ENCODE measurements around the gene NAV3. TPM values are rescaled to one million over a fixed set of nuclear protein-coding genes. Genes with fewer than 3 reads are reported as not detected.

The NAV3 gene
- total RNA-seq, 1 experiment from 2014 or later = 3.0 TPM

DNA sequence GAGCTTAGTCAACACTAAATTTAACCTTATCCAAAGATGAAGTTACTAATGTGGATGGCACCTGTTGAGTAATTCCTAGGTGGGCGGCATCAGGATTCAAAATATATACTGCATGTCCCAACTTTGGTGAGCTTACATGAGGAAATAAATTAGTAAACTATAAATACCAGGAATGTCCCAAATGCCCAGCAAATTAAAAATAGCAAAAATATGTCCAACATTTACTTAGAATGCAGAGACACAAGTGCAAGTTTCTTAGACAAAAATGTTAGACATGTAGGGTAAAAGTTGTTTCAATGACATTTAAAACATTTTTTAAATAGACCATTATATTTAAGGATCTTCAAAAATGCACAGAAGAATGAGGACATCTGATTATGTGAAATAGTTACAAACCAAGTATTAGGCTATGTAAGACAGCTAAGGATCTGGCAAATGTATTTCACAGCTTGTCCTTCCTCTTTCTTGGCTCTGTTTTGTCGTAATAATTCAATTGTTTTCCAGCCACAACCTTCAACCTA lies 115.9 kb downstream of the NAV3 start:
- Histone ChIP-seq H2BK15ac (ENCODE audit: low read depth, low read length) (no peak overlapping the region), H3K9ac (ENCODE audit: extremely low read depth, insufficient read length, low read length) (no peak overlapping the region), H3K27me3 (ENCODE audit: insufficient read depth, low read length) (no peaks in the 10 kb centered on the region), H3K4me2 (ENCODE audit: insufficient read depth, insufficient read length, low read length) (no peak overlapping the region), H2AFZ (ENCODE audit: low read length) (no peak overlapping the region), H4K20me1 (ENCODE audit: control insufficient read depth, insufficient read depth, insufficient read length) (no peaks in the 10 kb centered on the region), H2BK20ac (ENCODE audit: low read depth, low read length, poor library complexity, severe bottlenecking) (no peak overlapping the region), H4K91ac (ENCODE audit: insufficient read length, low read depth, low read length) (no peak overlapping the region), H4K5ac (ENCODE audit: insufficient read length, low read depth, low read length) (no peak overlapping the region), H3K4ac (ENCODE audit: low read depth, low read length) (no peak overlapping the region), H3K79me1 (ENCODE audit: insufficient read depth, low read depth, low read length, poor library complexity, severe bottlenecking) (no peaks in the 10 kb centered on the region), H2BK12ac (ENCODE audit: insufficient read length, low read depth, low read length) (no peak overlapping the region), H3K4me1 (ENCODE audit: insufficient read depth, low read length) (no peaks in the 10 kb centered on the region), H2BK120ac (ENCODE audit: low read depth, low read length, poor library complexity, severe bottlenecking) (no peak overlapping the region), H3K18ac (ENCODE audit: insufficient read length, low read depth, low read length) (no peak overlapping the region), H3T11ph (ENCODE audit: low read length) (no peak overlapping the region), H3K56ac (ENCODE audit: insufficient read length, low read depth, low read length) (no peak overlapping the region), H3K23me2 (ENCODE audit: insufficient read length, low read depth, low read length, poor library complexity, severe bottlenecking) (no peaks in the 10 kb centered on the region), H3K27ac (ENCODE audit: insufficient read length, low read depth, low read length) (no peak overlapping the region), H2AK5ac (ENCODE audit: insufficient read length, low read length) (no peak overlapping the region), H2BK5ac (ENCODE audit: insufficient read length, low read length) (no peak overlapping the region), H3K79me2 (ENCODE audit: insufficient read depth, low read length) (no peaks in the 10 kb centered on the region), H3K9me3 (ENCODE audit: control insufficient read depth, low read depth, low read length) (no peaks in the 10 kb centered on the region), H3K14ac (ENCODE audit: insufficient read depth, low read length) (no peak overlapping the region), H3K23ac (ENCODE audit: insufficient read length, low read depth, low read length) (no peak overlapping the region), H4K8ac (replicated peaks; ENCODE audit: insufficient read length, low read depth, low read length) (no peak overlapping the region)
- no peak for DNase-seq
- TF ChIP-seq, protein P1, sequence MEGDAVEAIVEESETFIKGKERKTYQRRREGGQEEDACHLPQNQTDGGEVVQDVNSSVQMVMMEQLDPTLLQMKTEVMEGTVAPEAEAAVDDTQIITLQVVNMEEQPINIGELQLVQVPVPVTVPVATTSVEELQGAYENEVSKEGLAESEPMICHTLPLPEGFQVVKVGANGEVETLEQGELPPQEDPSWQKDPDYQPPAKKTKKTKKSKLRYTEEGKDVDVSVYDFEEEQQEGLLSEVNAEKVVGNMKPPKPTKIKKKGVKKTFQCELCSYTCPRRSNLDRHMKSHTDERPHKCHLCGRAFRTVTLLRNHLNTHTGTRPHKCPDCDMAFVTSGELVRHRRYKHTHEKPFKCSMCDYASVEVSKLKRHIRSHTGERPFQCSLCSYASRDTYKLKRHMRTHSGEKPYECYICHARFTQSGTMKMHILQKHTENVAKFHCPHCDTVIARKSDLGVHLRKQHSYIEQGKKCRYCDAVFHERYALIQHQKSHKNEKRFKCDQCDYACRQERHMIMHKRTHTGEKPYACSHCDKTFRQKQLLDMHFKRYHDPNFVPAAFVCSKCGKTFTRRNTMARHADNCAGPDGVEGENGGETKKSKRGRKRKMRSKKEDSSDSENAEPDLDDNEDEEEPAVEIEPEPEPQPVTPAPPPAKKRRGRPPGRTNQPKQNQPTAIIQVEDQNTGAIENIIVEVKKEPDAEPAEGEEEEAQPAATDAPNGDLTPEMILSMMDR (conservative IDR thresholded peaks at IDR 0.05) = no peak
- Mint-ChIP-seq H3K36me3 (ENCODE audit: insufficient read depth in 1 of 3, low read depth in 3 of 3) (no peaks in the 10 kb centered on the region; a peak in 1 of 7 replicates), H3K27me3 (ENCODE audit: low read depth) (no peaks in the 10 kb centered on the region), H3K27ac (no peak overlapping the region), H3K4me3 (no peak overlapping the region), H3K4me1 (0 out of 4 replicates have a peak, but pooled peaks cover 0 to 3% of the 10 kb centered on the region in 2 experiments), H3K9me3 (peaks cover 0 to 4% of the 10 kb centered on the region in 2 experiments; a peak in 3 of 5 replicates)
- no CpG with 5 or more reads among the region's 2 CpGs for WGBS (ENCODE audit: extremely low coverage, insufficient read length, low lambda C conversion rate)
